Vagina (tissue), 2 donors: Measurements from ENCODE around the gene GRID2IP.

Experiments
- CTCF ChIP-seq, 3 experiments: fragments of 450-650 bp in 2 of 3; fragments of 200-600 bp in 1 of 3; sonication (generic) in 1 of 3; IDR thresholded peaks; one replicate each; pipeline ENCODE4 v1.5.1; 2017 to 2019; ENCODE audit warnings: antibody characterized with exemption in 3 of 3, mild to moderate bottlenecking in 2 of 3, moderate library complexity in 2 of 3
- POLR2A ChIP-seq, 2 donors: fragments of 450-650 bp; IDR thresholded peaks; one replicate each; pipeline ENCODE4 v1.6.1; 2017; ENCODE audit warnings: antibody characterized with exemption in 2 of 2, mild to moderate bottlenecking in 2 of 2, moderate library complexity in 2 of 2
- POLR2AphosphoS5 ChIP-seq, 2 donors: sonication (generic); formaldehyde crosslinking; IDR thresholded peaks; one replicate each; pipeline ENCODE4 v1.9.0; 2017; ENCODE audit warnings: antibody characterized with exemption in 2 of 2, mild to moderate bottlenecking in 2 of 2, low read depth in 1 of 2; ENCODE audit not compliant: insufficient read depth in 1 of 2

DNA sequence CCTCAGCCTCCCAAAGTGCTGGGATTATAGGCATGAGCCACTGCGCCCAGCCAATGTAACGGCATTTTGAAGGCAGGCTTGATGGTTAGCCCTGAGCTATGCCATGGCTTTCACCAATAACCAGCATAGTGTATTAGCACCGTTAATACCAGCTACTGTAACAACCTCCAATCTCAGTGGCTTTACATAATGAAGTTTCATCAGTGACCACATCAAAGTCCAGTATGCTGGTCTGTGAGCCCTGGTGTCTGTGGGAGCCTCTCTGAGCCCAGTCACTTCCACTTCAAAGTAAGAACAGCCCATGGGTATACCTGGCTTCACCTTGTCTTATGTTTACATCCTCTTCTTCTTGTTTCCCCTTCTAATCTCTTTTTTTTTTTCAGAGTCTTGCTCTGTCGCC is 14.4 kb upstream of the GRID2IP start:
- TF ChIP-seq CTCF (IDR thresholded peaks at IDR 0.05) = no peak
- TF ChIP-seq POLR2A (IDR thresholded peaks at IDR 0.05) = no peak
- TF ChIP-seq POLR2AphosphoS5 (IDR thresholded peaks at IDR 0.05; ENCODE audit: insufficient read depth in 1 of 2, low read depth in 1 of 2) = no peak
